GM21737 (cell line): ENCODE results near the gene MYEOV.

Experiments
- ATAC-seq: cut with Tn5 transposase; IDR thresholded peaks from one replicate; pipeline ENCODE4 v1.9.1; 2021; ENCODE audit warnings: mild to moderate bottlenecking, moderate library complexity; ENCODE audit not compliant: unreplicated experiment

Gene MYEOV

GRCh38 chr11:69286374-69287371 is 7.3 kb upstream of the MYEOV start:
- ATAC-seq: no peak

- no peak for ATAC-seq
Observed at GRCh38 chr11:69287968-69288882, 5.7 kb upstream of the MYEOV start.

- ATAC-seq: no peak
Observed at GRCh38 chr11:69288883-69289242, 5.1 kb upstream of the MYEOV start.

- no peak for ATAC-seq
Observed at GRCh38 chr11:69290806-69291205, 3.1 kb upstream of the MYEOV start.

- ATAC-seq: no peak
Observed at GRCh38 chr11:69291459-69292110, 2.4 kb upstream of the MYEOV start.

- no peak for ATAC-seq
Observed at GRCh38 chr11:69292221-69292648, 1.7 kb upstream of the MYEOV start.

GRCh38 chr11:69293087-69293486 is 868 bp upstream of the MYEOV start:
- no peak for ATAC-seq

- ATAC-seq: no peak
Observed at GRCh38 chr11:69294571-69295078, 670 bp downstream of the MYEOV start.

- no peak for ATAC-seq
Observed at GRCh38 chr11:69295079-69295994, 1.4 kb downstream of the MYEOV start.

- ATAC-seq: no peak
Observed at GRCh38 chr11:69295995-69296889, 2.3 kb downstream of the MYEOV start.

GRCh38 chr11:69296890-69297786 is 3.2 kb downstream of the MYEOV start:
- ATAC-seq: peak; percentile 50

GRCh38 chr11:69297787-69298266 is 3.9 kb downstream of the MYEOV start:
- ATAC-seq: peak; percentile 29

GRCh38 chr11:69298267-69299022 is 4.5 kb downstream of the MYEOV start:
- peak; percentile 38 for ATAC-seq

- ATAC-seq: no peak
Observed at GRCh38 chr11:69299023-69299461, 5.1 kb downstream of the MYEOV start.

GRCh38 chr11:69299572-69299971 is 5.6 kb downstream of the MYEOV start:
- no peak for ATAC-seq

- no peak for ATAC-seq
Observed at GRCh38 chr11:69300120-69301060, 6.4 kb downstream of the MYEOV start.
